GM21367 (cell line): ENCODE data around the gene CYB5R3.
"Not testable (repeated sequence)": the region's sequence is repeated elsewhere in the genome, so short reads cannot be mapped to it uniquely, and the experiment has no call there.

Source experiments
- ATAC-seq: cut with Tn5 transposase; IDR thresholded peaks from one replicate; pipeline ENCODE4 v1.9.1; 2021; ENCODE audit not compliant: unreplicated experiment

Gene CYB5R3

GRCh38 chr22:42575996-42576574 lies 73.1 kb downstream of the CYB5R3 start:
- ATAC-seq: not testable (repeated sequence)

- ATAC-seq: not testable (repeated sequence)
These were observed 74.7 kb downstream of the CYB5R3 start for GRCh38 chr22:42574468-42574867.

GRCh38 chr22:42574046-42574445 lies 75.1 kb downstream of the CYB5R3 start:
- ATAC-seq: not testable (repeated sequence)

GRCh38 chr22:42571068-42571467 lies 78.1 kb downstream of the CYB5R3 start:
- ATAC-seq: not testable (repeated sequence)

- ATAC-seq: not testable (repeated sequence)
These were observed 78.6 kb downstream of the CYB5R3 start for GRCh38 chr22:42570580-42570979.

- ATAC-seq: not testable (repeated sequence)
These were observed 81.2 kb downstream of the CYB5R3 start for GRCh38 chr22:42567950-42568349.
